ENCODE measurements around the gene DUSP9.

The DUSP9 gene

DNA sequence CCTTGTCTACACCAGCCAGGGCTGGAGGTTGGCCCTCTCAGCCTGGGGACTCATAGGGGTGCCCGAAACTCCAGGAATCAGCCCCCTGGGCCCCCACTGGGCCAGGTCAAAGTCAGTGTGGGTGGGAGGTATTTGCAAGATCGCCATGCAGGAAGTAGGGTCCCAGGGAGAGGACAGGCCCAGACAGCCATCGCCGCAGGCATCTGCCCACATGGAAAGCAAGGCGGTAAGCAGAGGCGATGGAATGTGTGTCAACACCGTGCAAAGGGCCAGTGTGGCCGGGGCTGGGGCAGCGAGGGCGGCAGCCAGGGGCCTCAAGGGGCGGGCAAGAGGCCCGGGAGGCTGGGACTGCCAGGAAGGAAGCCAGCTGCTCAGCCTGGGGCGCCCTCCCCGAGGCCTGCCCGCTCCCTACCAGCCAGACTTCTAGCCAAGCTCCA is 19.3 kb upstream of the DUSP9 start:
- no peaks in the 10 kb centered on the region for H3K27me3 ChIP-seq (ENCODE audit: insufficient read depth, poor library complexity, severe bottlenecking)
- TF ChIP-seq SPI1 (IDR thresholded peaks at IDR 0.05; ENCODE audit: borderline replicate concordance, low read depth) = no peak
- TF ChIP-seq, protein P1, sequence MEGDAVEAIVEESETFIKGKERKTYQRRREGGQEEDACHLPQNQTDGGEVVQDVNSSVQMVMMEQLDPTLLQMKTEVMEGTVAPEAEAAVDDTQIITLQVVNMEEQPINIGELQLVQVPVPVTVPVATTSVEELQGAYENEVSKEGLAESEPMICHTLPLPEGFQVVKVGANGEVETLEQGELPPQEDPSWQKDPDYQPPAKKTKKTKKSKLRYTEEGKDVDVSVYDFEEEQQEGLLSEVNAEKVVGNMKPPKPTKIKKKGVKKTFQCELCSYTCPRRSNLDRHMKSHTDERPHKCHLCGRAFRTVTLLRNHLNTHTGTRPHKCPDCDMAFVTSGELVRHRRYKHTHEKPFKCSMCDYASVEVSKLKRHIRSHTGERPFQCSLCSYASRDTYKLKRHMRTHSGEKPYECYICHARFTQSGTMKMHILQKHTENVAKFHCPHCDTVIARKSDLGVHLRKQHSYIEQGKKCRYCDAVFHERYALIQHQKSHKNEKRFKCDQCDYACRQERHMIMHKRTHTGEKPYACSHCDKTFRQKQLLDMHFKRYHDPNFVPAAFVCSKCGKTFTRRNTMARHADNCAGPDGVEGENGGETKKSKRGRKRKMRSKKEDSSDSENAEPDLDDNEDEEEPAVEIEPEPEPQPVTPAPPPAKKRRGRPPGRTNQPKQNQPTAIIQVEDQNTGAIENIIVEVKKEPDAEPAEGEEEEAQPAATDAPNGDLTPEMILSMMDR (IDR thresholded peaks at IDR 0.05; ENCODE audit: insufficient read depth, low read length) = no peak
- no peak for TF ChIP-seq GABPA (IDR thresholded peaks at IDR 0.05; ENCODE audit: low read depth)
- TF ChIP-seq, protein P2, sequence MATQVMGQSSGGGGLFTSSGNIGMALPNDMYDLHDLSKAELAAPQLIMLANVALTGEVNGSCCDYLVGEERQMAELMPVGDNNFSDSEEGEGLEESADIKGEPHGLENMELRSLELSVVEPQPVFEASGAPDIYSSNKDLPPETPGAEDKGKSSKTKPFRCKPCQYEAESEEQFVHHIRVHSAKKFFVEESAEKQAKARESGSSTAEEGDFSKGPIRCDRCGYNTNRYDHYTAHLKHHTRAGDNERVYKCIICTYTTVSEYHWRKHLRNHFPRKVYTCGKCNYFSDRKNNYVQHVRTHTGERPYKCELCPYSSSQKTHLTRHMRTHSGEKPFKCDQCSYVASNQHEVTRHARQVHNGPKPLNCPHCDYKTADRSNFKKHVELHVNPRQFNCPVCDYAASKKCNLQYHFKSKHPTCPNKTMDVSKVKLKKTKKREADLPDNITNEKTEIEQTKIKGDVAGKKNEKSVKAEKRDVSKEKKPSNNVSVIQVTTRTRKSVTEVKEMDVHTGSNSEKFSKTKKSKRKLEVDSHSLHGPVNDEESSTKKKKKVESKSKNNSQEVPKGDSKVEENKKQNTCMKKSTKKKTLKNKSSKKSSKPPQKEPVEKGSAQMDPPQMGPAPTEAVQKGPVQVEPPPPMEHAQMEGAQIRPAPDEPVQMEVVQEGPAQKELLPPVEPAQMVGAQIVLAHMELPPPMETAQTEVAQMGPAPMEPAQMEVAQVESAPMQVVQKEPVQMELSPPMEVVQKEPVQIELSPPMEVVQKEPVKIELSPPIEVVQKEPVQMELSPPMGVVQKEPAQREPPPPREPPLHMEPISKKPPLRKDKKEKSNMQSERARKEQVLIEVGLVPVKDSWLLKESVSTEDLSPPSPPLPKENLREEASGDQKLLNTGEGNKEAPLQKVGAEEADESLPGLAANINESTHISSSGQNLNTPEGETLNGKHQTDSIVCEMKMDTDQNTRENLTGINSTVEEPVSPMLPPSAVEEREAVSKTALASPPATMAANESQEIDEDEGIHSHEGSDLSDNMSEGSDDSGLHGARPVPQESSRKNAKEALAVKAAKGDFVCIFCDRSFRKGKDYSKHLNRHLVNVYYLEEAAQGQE (IDR thresholded peaks at IDR 0.05; ENCODE audit: insufficient replicate concordance, low read depth) = no peak
- no peak for TF ChIP-seq POLR2AphosphoS5 (IDR thresholded peaks at IDR 0.05; ENCODE audit: low read depth)
- no peak overlapping the region for H3K4me3 ChIP-seq (replicated peaks; ENCODE audit: insufficient read depth, low read length)
- DNase-seq (ENCODE audit: low read depth in 1 of 2, low spot score in 1 of 2) = no peak
- no peak overlapping the region for H3K27ac ChIP-seq (replicated peaks)

DNA sequence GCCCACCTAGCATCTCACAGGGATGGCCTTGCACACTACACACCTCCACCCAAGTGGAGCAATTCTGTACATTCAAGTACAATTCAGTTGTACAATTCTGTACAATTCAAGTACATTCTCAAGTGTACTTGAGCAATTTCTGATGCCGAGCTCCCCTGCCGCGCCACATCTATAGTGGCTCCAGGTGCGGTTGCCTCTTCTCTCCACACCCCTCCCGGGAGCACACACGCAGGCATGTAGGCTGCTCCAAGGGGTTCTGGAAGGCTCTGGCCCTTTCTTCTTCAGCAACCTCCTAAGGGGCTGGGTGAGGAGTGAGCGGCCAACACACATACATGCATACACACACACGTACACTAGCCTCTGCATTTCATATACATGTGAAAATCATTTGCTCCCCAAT is 18.9 kb upstream of the DUSP9 start:
- no peak for DNase-seq (ENCODE audit: low read depth in 1 of 2, low spot score in 1 of 2)
- TF ChIP-seq, protein P1 (IDR thresholded peaks at IDR 0.05; ENCODE audit: insufficient read depth, low read length) = no peak
- TF ChIP-seq POLR2AphosphoS5 (IDR thresholded peaks at IDR 0.05; ENCODE audit: low read depth) = no peak
- TF ChIP-seq, protein P2 (IDR thresholded peaks at IDR 0.05; ENCODE audit: insufficient replicate concordance, low read depth) = no peak
- TF ChIP-seq GABPA (IDR thresholded peaks at IDR 0.05; ENCODE audit: low read depth) = no peak
- TF ChIP-seq SPI1 (IDR thresholded peaks at IDR 0.05; ENCODE audit: borderline replicate concordance, low read depth) = no peak
- no peak overlapping the region for H3K4me3 ChIP-seq (replicated peaks; ENCODE audit: insufficient read depth, low read length)

DNA sequence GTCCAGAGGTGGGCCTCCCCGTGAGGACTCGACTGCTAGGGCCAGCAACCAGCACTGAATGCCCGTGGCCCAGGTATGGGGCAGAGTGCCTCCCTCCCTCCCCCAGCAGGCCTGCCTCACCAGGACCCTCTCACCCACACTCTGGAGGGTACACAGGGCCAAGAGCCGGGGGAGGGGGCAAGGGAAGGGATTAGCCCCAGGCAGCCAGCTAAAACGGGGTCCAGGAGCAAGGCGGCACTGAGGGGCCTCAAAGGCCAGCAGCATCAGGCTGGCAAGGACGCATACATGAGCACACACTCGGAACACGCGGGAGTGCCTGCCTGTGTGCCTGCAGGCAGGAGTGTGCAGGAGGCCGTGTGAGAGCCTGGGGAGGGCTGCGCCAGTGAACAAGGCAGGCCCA is 18.3 kb upstream of the DUSP9 start:
- TF ChIP-seq POLR2AphosphoS5 (IDR thresholded peaks at IDR 0.05; ENCODE audit: low read depth) = no peak
- TF ChIP-seq GABPA (IDR thresholded peaks at IDR 0.05; ENCODE audit: low read depth) = no peak
- TF ChIP-seq, protein P1 (IDR thresholded peaks at IDR 0.05; ENCODE audit: insufficient read depth, low read length) = no peak
- TF ChIP-seq, protein P2 (IDR thresholded peaks at IDR 0.05; ENCODE audit: insufficient replicate concordance, low read depth) = no peak
- no peak for TF ChIP-seq SPI1 (IDR thresholded peaks at IDR 0.05; ENCODE audit: borderline replicate concordance, low read depth)
- no peak overlapping the region for H3K27ac ChIP-seq (replicated peaks)
- H3K27me3 ChIP-seq (ENCODE audit: insufficient read depth, poor library complexity, severe bottlenecking) = no peaks in the 10 kb centered on the region
- H3K4me3 ChIP-seq (replicated peaks; ENCODE audit: insufficient read depth, low read length) = no peak overlapping the region
- DNase-seq (ENCODE audit: low read depth in 1 of 2, low spot score in 1 of 2) = no peak

More for the DNA sequence above, 18.9 kb upstream of the DUSP9 start:
- Histone ChIP-seq H3K27me3 (ENCODE audit: insufficient read depth, poor library complexity, severe bottlenecking) (no peaks in the 10 kb centered on the region), H3K27ac (replicated peaks) (no peak overlapping the region)

Measured in HL-60 (cell line).